ENCODE data around the gene CBLB. TPM values are rescaled to one million over a fixed set of nuclear protein-coding genes. Genes with fewer than 3 reads are reported as not detected.

The CBLB gene
- total RNA-seq, 1 experiment from 2014 or later, result 23.9 TPM

- Histone ChIP-seq H3K4me1 (ENCODE audit: insufficient read depth, low read length) (peaks cover 15% of the 10 kb centered on the region), H3K9me3 (ENCODE audit: low read length) (no peaks in the 10 kb centered on the region)
- POLR2A ChIA-PET (ENCODE audit: unreplicated experiment), result no interaction called here
Measured at GRCh38 chr3:105801397-105801796, 67.4 kb downstream of the CBLB start.

GRCh38 chr3:105800320-105800719, 68.5 kb downstream of the CBLB start:
- peaks cover 4% of the 10 kb centered on the region; the same call in 1 of the 2 replicates for H3K79me2 ChIP-seq (ENCODE audit: low read length)
- no peaks in the 10 kb centered on the region for H3F3A ChIP-seq (ENCODE audit: low read length, unreplicated experiment)
- no peak overlapping the region for H3K27ac ChIP-seq (ENCODE audit: low read length)
- no peak overlapping the region for H3K9ac ChIP-seq (ENCODE audit: low read length)
- H3K36me3 ChIP-seq (ENCODE audit: low read depth, low read length), result no peaks in the 10 kb centered on the region
- no peaks in the 10 kb centered on the region for H3K27me3 ChIP-seq (ENCODE audit: low read length)
- no peak for DNase-seq
- H4K20me1 ChIP-seq (ENCODE audit: low read length), result no peaks in the 10 kb centered on the region
- H2AFZ ChIP-seq (ENCODE audit: low read length), result no peak overlapping the region
- H3K9me2 ChIP-seq (replicated peaks; ENCODE audit: low read length), result no peaks in the 10 kb centered on the region
- BruUV-seq (replicated peaks), result no TSS peak
- intact Hi-C loops (cut with micrococcal nuclease), result no loop called here
- H3K4me1 ChIP-seq (ENCODE audit: insufficient read depth, low read length), result peaks cover 5% of the 10 kb centered on the region; the same call in 1 of the 2 replicates
- POLR2A ChIA-PET (ENCODE audit: unreplicated experiment), result no interaction called here
- no peaks in the 10 kb centered on the region for H3K9me3 ChIP-seq (ENCODE audit: low read length)
- no peak overlapping the region for H3K4me2 ChIP-seq (ENCODE audit: low read length)
- ATAC-seq, result no peak
- H3K4me3 ChIP-seq (ENCODE audit: low read length), result no peak overlapping the region
- no peak for TF ChIP-seq CTCF (conservative IDR thresholded peaks at IDR 0.05; ENCODE audit: low read depth, low read length)
- TF ChIP-seq EZH2phosphoT487 (IDR thresholded peaks at IDR 0.05; ENCODE audit: borderline replicate concordance, low read length), result no peak
- TF ChIP-seq EZH2 (IDR thresholded peaks at IDR 0.05; ENCODE audit: low read length, unreplicated experiment), result no peak
- CTCF ChIA-PET, result no interaction called here

More at GRCh38 chr3:105801397-105801796, 67.4 kb downstream of the CBLB start:
- Histone ChIP-seq H3K9me2 (replicated peaks; ENCODE audit: low read length) (no peaks in the 10 kb centered on the region), H3K4me2 (ENCODE audit: low read length) (no peak overlapping the region), H2AFZ (ENCODE audit: low read length) (no peak overlapping the region), H3K36me3 (ENCODE audit: low read depth, low read length) (no peaks in the 10 kb centered on the region), H3K79me2 (ENCODE audit: low read length) (peaks cover 8% of the 10 kb centered on the region), H3K27ac (ENCODE audit: low read length) (no peak overlapping the region), H3K4me3 (ENCODE audit: low read length) (no peak overlapping the region), H3K27me3 (ENCODE audit: low read length) (no peaks in the 10 kb centered on the region), H4K20me1 (ENCODE audit: low read length) (no peaks in the 10 kb centered on the region), H3F3A (ENCODE audit: low read length, unreplicated experiment) (no peaks in the 10 kb centered on the region), H3K9ac (ENCODE audit: low read length) (no peak overlapping the region)
- no peak for ATAC-seq
- BruUV-seq (replicated peaks), result no TSS peak
- TF ChIP-seq CTCF (conservative IDR thresholded peaks at IDR 0.05; ENCODE audit: low read depth, low read length) (no peak), EZH2 (IDR thresholded peaks at IDR 0.05; ENCODE audit: low read length, unreplicated experiment) (no peak), EZH2phosphoT487 (IDR thresholded peaks at IDR 0.05; ENCODE audit: borderline replicate concordance, low read length) (no peak)
- CTCF ChIA-PET, result no interaction called here
- DNase-seq, result no peak
- intact Hi-C loops (cut with micrococcal nuclease), result no loop called here

GRCh38 chr3:105799286-105799685, 69.5 kb downstream of the CBLB start:
- no peak overlapping the region for H3K4me2 ChIP-seq (ENCODE audit: low read length)
- DNase-seq, result no peak
- no peak overlapping the region for H3K27ac ChIP-seq (ENCODE audit: low read length)
- no peaks in the 10 kb centered on the region for H3K9me3 ChIP-seq (ENCODE audit: low read length)
- ChIA-PET CTCF (no interaction called here), POLR2A (ENCODE audit: unreplicated experiment) (no interaction called here)
- no peak overlapping the region for H2AFZ ChIP-seq (ENCODE audit: low read length)
- intact Hi-C loops (cut with micrococcal nuclease), result no loop called here
- no peak for TF ChIP-seq EZH2 (IDR thresholded peaks at IDR 0.05; ENCODE audit: low read length, unreplicated experiment)
- no peak for TF ChIP-seq CTCF (conservative IDR thresholded peaks at IDR 0.05; ENCODE audit: low read depth, low read length)
- no peak for TF ChIP-seq EZH2phosphoT487 (IDR thresholded peaks at IDR 0.05; ENCODE audit: borderline replicate concordance, low read length)
- no peaks in the 10 kb centered on the region for H4K20me1 ChIP-seq (ENCODE audit: low read length)
- BruUV-seq (replicated peaks), result no TSS peak
- no peak overlapping the region for H3K4me3 ChIP-seq (ENCODE audit: low read length)
- H3K9ac ChIP-seq (ENCODE audit: low read length), result no peak overlapping the region
- H3K36me3 ChIP-seq (ENCODE audit: low read depth, low read length), result no peaks in the 10 kb centered on the region
- no peaks in the 10 kb centered on the region for H3F3A ChIP-seq (ENCODE audit: low read length, unreplicated experiment)
- H3K27me3 ChIP-seq (ENCODE audit: low read length), result no peaks in the 10 kb centered on the region
- H3K4me1 ChIP-seq (ENCODE audit: insufficient read depth, low read length), result no peaks in the 10 kb centered on the region
- no peaks in the 10 kb centered on the region for H3K79me2 ChIP-seq (ENCODE audit: low read length)
- no peaks in the 10 kb centered on the region for H3K9me2 ChIP-seq (replicated peaks; ENCODE audit: low read length)
- ATAC-seq, result no peak

All from PC-3 (cell line).